Occipital lobe (tissue), 2 donors: ENCODE data around the gene TRPC4. TPM values are rescaled to one million over a fixed set of nuclear protein-coding genes. Genes with fewer than 3 reads are reported as not detected.
"Not testable (repeated sequence)": the region's sequence is repeated elsewhere in the genome, so short reads cannot be mapped to it uniquely, and the experiment has no call there.

Experiments used
- DNase-seq: peaks from one replicate; lab custom pipeline; 2025; lab: John Stamatoyannopoulos, UW
- total RNA-seq: library from RNA; depleted of rRNA; stranded (reverse); fragments of >200 nt; gene quantifications from one replicate; pipeline ENCODE4 v1.2.3, GENCODE V29; 2014

Gene TRPC4
- total RNA-seq, 1 donor from 2014 or later = 55.4 TPM

DNA sequence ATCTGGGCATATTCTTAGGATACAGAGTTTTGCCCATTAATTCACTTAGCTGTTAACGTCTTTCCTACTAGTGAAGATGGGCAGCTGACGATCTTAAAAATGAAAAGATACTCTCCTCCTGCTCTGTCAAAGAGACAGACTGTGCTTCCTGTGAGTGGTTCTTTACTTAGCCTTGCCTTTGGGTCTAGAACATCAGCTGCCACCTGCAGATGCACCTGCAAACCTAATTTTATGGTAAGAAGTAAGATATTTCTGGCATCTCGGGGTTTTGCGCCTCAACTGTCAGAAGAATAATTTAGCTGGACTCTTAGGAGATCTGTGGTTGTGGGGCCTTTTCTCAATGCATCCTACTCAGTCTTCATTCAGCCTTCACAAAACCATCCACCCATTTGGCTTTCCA lies 36.2 kb downstream of the TRPC4 start:
- DNase-seq = no peak

GRCh38 chr13:37816276-37816675 lies 53.3 kb downstream of the TRPC4 start:
- DNase-seq = no peak

DNA sequence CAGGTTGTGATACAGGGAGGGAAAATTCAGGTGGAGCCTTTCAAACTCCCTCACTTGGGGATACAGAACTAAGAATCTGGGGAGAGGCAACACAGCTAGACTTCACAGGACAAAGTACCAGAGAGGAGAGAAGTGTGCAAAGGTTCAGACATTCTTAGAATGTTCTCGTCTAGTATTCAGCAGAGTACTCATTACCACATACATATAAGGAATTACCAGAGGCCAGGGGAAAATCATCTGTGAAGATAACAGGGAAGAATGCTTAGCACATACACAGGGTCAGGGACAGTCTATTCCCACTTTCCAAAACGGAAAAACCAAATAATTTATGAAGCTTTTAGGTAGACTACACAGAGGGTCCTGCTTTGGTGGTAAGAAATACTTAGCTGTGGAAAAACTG lies 58.1 kb downstream of the TRPC4 start:
- no peak for DNase-seq

GRCh38 chr13:37806666-37807065 lies 62.9 kb downstream of the TRPC4 start:
- DNase-seq = no peak

GRCh38 chr13:37797631-37798030 lies 71.9 kb downstream of the TRPC4 start:
- no peak for DNase-seq

GRCh38 chr13:37796795-37797194 lies 72.8 kb downstream of the TRPC4 start:
- not testable (repeated sequence) for DNase-seq

GRCh38 chr13:37795326-37795725 lies 74.2 kb downstream of the TRPC4 start:
- DNase-seq = no peak

- no peak for DNase-seq
Observed at GRCh38 chr13:37791699-37792098, 77.9 kb downstream of the TRPC4 start.

DNA sequence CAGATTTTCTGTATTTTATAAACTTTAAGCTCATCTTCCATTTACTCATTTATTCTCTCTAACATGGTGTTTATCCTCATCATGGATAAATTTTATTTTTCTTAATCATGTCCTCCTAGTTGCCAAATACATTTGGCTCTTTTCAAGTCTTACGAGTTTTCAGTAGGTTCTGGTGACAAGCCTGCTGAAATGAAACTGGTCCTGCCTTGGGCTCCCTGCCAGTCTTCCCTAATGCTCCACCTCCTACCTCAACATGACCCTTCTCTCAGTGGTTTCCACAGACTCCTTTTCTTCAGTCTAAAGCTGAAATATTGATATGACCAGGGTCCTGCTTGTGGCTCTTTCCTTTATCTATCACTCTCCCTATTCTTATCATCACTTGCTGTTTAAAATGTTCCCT lies 81.2 kb downstream of the TRPC4 start:
- DNase-seq = no peak

DNA sequence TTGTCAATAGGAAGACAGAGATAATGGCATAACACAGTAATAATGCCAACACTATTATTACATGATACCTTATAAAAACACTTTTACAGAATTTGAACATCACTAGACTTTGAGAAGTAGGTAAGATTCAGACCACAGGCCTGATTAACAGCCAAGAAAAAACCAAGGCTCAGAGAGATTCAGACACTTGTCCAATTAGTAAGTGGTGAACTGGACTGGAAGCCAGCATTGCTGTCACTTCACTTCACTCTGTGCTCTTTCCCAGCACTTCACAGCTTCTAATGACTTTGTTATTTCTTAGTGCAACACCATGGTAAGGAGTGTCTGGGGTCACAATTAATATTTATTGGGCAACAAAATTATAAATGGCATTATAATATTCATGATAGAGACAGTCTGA lies 91.9 kb downstream of the TRPC4 start:
- DNase-seq = no peak

DNA sequence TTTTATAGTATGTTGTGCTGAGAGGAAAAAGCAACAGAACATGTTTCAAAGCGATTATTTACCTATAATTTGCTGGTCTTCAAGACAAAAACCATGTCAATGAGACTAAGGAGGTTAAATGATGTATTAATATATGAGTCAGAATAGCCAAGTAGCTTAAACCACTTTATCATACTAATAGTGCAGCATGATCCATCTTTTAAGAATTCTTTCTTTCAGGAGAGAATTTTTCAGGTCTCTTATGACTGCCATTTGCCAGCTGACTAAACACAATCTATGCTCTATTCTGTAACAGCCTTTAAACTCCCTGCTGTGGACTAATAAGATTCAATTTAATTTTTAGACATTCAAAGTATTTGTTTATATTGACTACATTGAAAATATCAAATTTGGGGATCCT lies 93.7 kb downstream of the TRPC4 start:
- no peak for DNase-seq

- DNase-seq = no peak
Observed at GRCh38 chr13:37772644-37773043, 96.9 kb downstream of the TRPC4 start.

- DNase-seq = no peak
Observed at GRCh38 chr13:37769545-37769944, 100.0 kb downstream of the TRPC4 start.

GRCh38 chr13:37769078-37769477 lies 100.5 kb downstream of the TRPC4 start:
- DNase-seq = no peak

- no peak for DNase-seq
Observed at GRCh38 chr13:37766502-37766901, 103.1 kb downstream of the TRPC4 start.

- no peak for DNase-seq
Observed at GRCh38 chr13:37755349-37755748, 114.2 kb downstream of the TRPC4 start.

DNA sequence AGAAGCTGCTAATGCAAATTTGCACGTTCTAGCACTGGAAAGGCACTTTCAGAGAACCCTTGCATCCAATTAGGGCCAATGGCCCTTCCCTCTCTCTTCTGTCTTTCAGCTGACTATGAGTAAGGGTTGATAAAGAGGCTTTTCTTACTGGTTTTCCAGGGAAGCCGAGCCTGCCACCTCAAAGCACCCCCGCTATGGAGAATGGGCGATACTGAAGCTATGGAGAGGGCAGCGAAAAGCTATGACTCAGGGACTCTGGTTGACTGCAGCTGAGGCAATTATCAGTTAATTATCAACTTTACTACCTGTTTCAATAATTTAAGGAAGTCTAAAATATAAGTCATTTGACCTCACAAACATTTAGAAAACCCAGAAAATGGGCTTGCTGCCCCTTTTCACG lies 115.8 kb downstream of the TRPC4 start:
- DNase-seq = no peak

DNA sequence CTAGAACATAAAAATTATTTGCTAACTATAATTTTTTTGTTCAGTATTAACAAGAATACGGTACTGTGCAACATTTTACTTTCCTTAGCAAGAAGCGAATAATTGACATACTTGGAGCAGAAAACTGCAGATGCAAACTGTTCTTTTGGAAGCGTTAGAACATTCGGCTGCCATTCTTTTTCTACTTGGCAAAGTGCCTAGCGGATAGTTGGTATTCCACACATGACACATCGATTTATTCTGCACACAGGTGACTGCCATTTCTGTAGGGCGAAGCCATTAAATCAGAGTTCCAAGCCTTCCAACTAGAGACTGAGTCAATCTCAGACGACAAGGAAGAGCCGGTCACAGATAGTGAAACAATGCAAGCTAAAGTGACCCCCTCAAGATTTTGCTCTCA lies 117.4 kb downstream of the TRPC4 start:
- DNase-seq = no peak

DNA sequence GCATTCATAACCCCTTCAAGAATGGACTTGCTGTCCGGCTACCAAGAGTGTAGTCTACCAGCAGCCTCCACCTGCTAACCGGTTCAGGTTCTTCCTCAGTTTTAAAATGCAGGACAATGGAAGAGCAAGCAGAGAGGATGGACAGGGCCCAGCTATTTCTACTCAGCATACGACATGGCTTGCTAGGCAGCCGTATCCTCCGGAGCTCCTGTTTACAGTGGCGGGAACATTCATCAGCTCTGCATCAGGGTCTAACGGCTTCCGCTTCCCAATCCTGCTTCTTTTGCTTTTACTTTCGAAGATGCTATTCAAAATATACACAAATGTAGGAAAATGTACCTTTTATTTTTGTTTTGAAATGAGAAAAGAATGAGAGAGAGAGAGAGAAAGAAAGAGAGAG lies 118.5 kb downstream of the TRPC4 start:
- DNase-seq = no peak

GRCh38 chr13:37748913-37749312 lies 120.7 kb downstream of the TRPC4 start:
- DNase-seq = no peak

DNA sequence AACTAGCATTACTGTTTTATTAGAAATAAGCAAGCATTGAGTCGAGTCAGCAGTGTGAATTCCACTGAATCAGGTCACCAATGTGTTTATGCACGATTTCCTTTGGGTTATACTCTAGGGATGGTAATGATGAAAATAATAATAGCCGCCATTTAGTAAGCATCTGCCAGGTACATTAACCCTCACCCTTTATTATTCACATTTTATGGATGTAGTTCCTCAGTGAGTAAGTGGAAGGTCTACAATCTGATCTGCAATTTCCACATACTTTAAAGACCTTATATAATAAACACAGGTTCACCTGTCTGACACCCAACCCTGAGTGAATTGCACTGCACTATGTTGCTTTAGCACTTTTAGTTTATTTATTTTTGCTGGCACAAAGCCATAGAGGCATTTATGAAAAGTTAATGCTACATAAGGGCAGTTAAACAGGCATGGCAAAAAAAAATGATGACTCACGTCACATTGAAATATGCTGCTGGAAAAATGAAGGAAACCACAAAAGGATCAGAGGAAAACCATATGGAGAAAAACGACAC lies 122.4 kb downstream of the TRPC4 start:
- DNase-seq = no peak

DNA sequence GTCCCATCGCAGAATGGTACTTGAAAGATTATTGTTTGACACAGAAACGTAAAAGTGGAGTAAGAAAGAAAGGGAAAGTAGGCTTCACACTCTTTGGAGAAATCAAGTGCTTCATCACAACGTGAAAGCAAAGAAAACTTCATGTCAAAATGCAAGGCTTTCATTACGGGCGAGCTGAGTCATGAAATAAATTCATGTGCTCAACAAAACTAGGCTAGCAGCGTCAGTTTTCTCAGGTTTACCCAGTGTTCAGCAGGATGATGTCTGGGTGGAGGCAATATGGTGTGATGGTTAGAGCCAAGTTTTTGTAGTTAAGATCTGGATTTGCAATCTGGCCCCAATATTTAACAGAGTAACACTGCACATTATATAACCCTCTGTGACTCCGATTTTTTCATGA lies 128.0 kb downstream of the TRPC4 start:
- DNase-seq = no peak

DNA sequence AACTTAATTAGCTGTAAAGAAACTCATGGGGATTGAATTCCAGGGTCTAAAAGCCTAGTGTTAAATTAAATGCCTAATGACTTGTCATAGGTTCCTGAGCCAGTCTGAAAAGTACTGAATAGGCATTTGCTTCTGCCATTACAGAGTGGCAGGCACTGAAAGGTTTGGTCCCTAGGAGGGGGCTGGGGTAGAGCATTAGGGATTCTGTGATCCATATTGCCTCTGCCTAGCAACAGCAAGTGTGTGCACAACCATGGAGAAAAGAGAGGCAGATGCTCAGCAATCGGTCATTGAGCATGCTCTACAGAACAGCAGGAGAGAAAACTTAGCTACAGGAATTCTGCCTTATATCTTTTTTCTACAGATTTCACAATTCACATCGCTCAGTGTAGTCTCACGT lies 133.5 kb downstream of the TRPC4 start:
- DNase-seq = no peak

DNA sequence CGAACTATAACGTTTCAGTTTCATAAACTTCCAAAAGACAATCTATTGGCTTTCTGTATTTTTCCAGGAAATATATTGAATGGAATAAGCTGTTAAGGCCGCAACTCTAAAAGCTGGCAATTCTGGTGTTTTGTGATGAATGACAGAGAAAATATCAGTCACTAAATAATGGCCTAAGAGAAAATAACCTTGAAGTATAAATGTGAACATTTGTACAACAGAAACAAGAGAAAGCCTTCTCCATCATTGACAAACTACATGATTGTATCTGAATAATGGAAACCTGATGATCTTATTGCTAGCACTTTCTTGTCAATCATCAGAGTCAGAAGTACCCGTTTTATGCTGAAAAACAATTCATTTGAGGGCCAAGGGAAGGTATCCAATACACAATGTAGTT lies 134.3 kb downstream of the TRPC4 start:
- DNase-seq = no peak
